Psoas muscle (tissue), 8 donors: Measurements from ENCODE around the gene HNRNPH1. TPM values are rescaled to one million over a fixed set of nuclear protein-coding genes. Genes with fewer than 3 reads are reported as not detected.

Source experiments
- ATAC-seq, 4 donors: fragments of 200-7000 bp; cut with Tn5 transposase; one replicate each; pipeline ENCODE4 v1.9.1; 2020; ENCODE audit warnings: moderate library complexity in 3 of 4, mild to moderate bottlenecking in 2 of 4
- DNase-seq, 2 donors: peaks; one replicate each; pipeline ENCODE4 v3.0.0-alpha.2; 2020
- H3K27ac ChIP-seq: fragments of 200-600 bp; one replicate; pipeline ENCODE4 v1.8.0; 2022
- H3K27me3 ChIP-seq, 3 donors: fragments of 200-600 bp in 1 of 3; one replicate each; pipeline versions ENCODE4 v1.6.1 to v1.8.0; 2013 to 2022; ENCODE audit warnings: low read length in 2 of 3, mild to moderate bottlenecking in 2 of 3, moderate library complexity in 1 of 3; ENCODE audit not compliant: insufficient read depth in 3 of 3
- H3K36me3 ChIP-seq, 2 donors: fragments of 200-600 bp in 1 of 2; one replicate each; pipeline versions ENCODE4 v1.6.1 to v1.8.0; 2013 to 2022; ENCODE audit warnings: low read depth in 1 of 2, mild to moderate bottlenecking in 1 of 2, moderate library complexity in 1 of 2; ENCODE audit not compliant: insufficient read depth in 1 of 2
- H3K4me1 ChIP-seq: fragments of 200-600 bp; one replicate; pipeline ENCODE4 v1.8.0; 2022
- H3K4me3 ChIP-seq: fragments of 200-600 bp; one replicate; pipeline ENCODE4 v1.8.0; 2022; ENCODE audit warnings: mild to moderate bottlenecking
- H3K9me3 ChIP-seq: fragments of 200-600 bp; one replicate; pipeline ENCODE4 v1.8.0; 2022
- CTCF ChIP-seq: fragments of 200-600 bp; IDR thresholded peaks from one replicate; pipeline ENCODE4 v1.8.0; 2022; ENCODE audit warnings: antibody characterized with exemption
- WGBS, 3 donors: extraction: QIAGEN DNeasy Blood & Tissue Kit; methylation state at CpG; one replicate each; pipeline versions ENCODE4 v1.1.6 to v1.1.7; 2013; 5-methylcytosine and 5-hydroxymethylcytosine counted together
- intact Hi-C, 2 donors: fragments of 100-400 bp; cut with DNase I; formaldehyde crosslinking; loops; one replicate each; pipeline versions ENCODE4 v1.11.0 to v1.14.2; 2022
- polyA plus RNA-seq, 3 donors: library from polyadenylated mRNA; stranded (reverse); fragments of 200-250 nt; gene quantifications; one replicate each; pipeline ENCODE4 v1.2.3, GENCODE V29; 2013
- total RNA-seq, 4 donors: library from RNA; stranded (reverse); fragmentation: NEBNext Ultra II Directional in 2 of 4; extraction: Animal tissue kit (Norgen Biotek cat#: 25700) in 2 of 4; gene quantifications; one replicate each; pipeline versions ENCODE4 v1.2.1 to v1.2.4, GENCODE V29; 2021 to 2023
- donor health status: healthy with polysubstance abuse.
- donor health status: DM: no; HTN: no; CAD: no; lungs with moderate emphysema.
- donor health status: Bipolar disorder and iron deficiency.
- donor health status: healthy.
- donor health status: DM: yes; HTN: yes; CAD: no.
- donor health status: DM: no; HTN: no; CAD: no.
- donor health status: DM: no; HTN: no; CAD: no.
- donor health status: DM: yes; HTN: yes; CAD: no.

Gene HNRNPH1
- total and polyA plus RNA-seq, 7 donors: 105 to 226 (median 168) TPM

GRCh38 chr5:179616002-179616594, 7.4 kb downstream of the HNRNPH1 start:
- no peak overlapping the region for H3K27ac ChIP-seq
- no peak for DNase-seq
- no peaks in the 10 kb centered on the region for H3K9me3 ChIP-seq
- no peak overlapping the region for H3K4me3 ChIP-seq
- WGBS, 3 donors: 77 to 81% (median 81%) methylated on average over 9 of the region's 9 CpGs
- no peak for TF ChIP-seq CTCF
- H3K27me3 ChIP-seq: no peaks in the 10 kb centered on the region
- intact Hi-C loops: loop anchor here in 1 of 2 donors (5.0 kb wide), 1 partner anchor 64 kb away; the partner anchor contains the start of gene RUFY1
- peaks cover 32 to 98% of the 10 kb centered on the region in 2 donors for H3K36me3 ChIP-seq
- H3K4me1 ChIP-seq: peaks cover 59% of the 10 kb centered on the region
- no peak for ATAC-seq

- no peak for ATAC-seq
- H3K4me1 ChIP-seq: peaks cover 57% of the 10 kb centered on the region
- intact Hi-C loops: loop anchor here in 1 of 2 donors (5.0 kb wide), 1 partner anchor 63 kb away; the partner anchor contains the start of gene RUFY1
- H3K27ac ChIP-seq: no peak overlapping the region
- no peaks in the 10 kb centered on the region for H3K27me3 ChIP-seq
- no peak for DNase-seq
- peaks cover 26 to 98% of the 10 kb centered on the region in 2 donors for H3K36me3 ChIP-seq
- 53 to 65% (median 62%) methylated on average over 2 of the region's 2 CpGs for WGBS, 3 donors
- no peak for TF ChIP-seq CTCF
- no peaks in the 10 kb centered on the region for H3K9me3 ChIP-seq
- H3K4me3 ChIP-seq: no peak overlapping the region
Measured at GRCh38 chr5:179615203-179615602, 8.3 kb downstream of the HNRNPH1 start.

GRCh38 chr5:179614745-179615144, 8.7 kb downstream of the HNRNPH1 start:
- Histone ChIP-seq H3K9me3 (no peaks in the 10 kb centered on the region), H3K4me1 (peaks cover 57% of the 10 kb centered on the region), H3K27me3 (no peaks in the 10 kb centered on the region), H3K27ac (no peak overlapping the region), H3K36me3 (peaks cover 26 to 98% of the 10 kb centered on the region in 2 donors), H3K4me3 (no peak overlapping the region)
- TF ChIP-seq CTCF: no peak
- ATAC-seq: no peak
- intact Hi-C loops: loop anchor here in 1 of 2 donors (5.0 kb wide), 1 partner anchor 62 kb away; the partner anchor contains the start of gene RUFY1
- 51 to 62% (median 60%) methylated on average over 8 of the region's 8 CpGs for WGBS, 3 donors
- DNase-seq: no peak

GRCh38 chr5:179613460-179614071, 9.9 kb downstream of the HNRNPH1 start:
- no peak for ATAC-seq
- WGBS, 3 donors: 69 to 72% (median 71%) methylated on average over 8 of the region's 8 CpGs
- Histone ChIP-seq H3K36me3 (peaks cover 26 to 98% of the 10 kb centered on the region in 2 donors), H3K4me1 (peaks cover 56% of the 10 kb centered on the region), H3K4me3 (no peak overlapping the region), H3K9me3 (no peaks in the 10 kb centered on the region), H3K27me3 (no peaks in the 10 kb centered on the region), H3K27ac (peak overlapping the region; percentile 11)
- intact Hi-C loops: no loop called here
- DNase-seq: no peak
- no peak for TF ChIP-seq CTCF
